Activated B cell treated with CpG ODN at 0.5 μM for 24 hours (primary cell): ENCODE results near the gene ZPBP2. TPM values are rescaled to one million over a fixed set of nuclear protein-coding genes. Genes with fewer than 3 reads are reported as not detected.
"Not testable (repeated sequence)": the region's sequence is repeated elsewhere in the genome, so short reads cannot be mapped to it uniquely, and the experiment has no call there.

Source experiments
- ATAC-seq: fragments of 200-7000 bp; cut with Tn5 transposase; one replicate; pipeline ENCODE4 v1.10.0; 2021; ENCODE audit warnings: low read depth, mild to moderate bottlenecking, moderate library complexity
- CTCF ChIA-PET: fragments of 350-600 bp; sonication (Branson Sonifier 250); formaldehyde crosslinking; loops from one replicate; lab custom pipeline; 2021; ENCODE audit warnings: antibody characterized with exemption; lab: Charles Lee
- POLR2A ChIA-PET: fragments of 350-600 bp; sonication (Branson Sonifier 250); formaldehyde crosslinking; loops from one replicate; lab custom pipeline; 2021; ENCODE audit warnings: antibody characterized with exemption; lab: Charles Lee
- DNase-seq: peaks from one replicate; pipeline ENCODE4 v3.0.0; 2022
- H3K27ac Mint-ChIP-seq: one replicate; pipeline ENCODE4 v1.8.0; 2020; ENCODE audit warnings: mixed read lengths
- H3K27me3 Mint-ChIP-seq: one replicate; pipeline ENCODE4 v1.8.0; 2021; ENCODE audit warnings: mixed read lengths
- H3K36me3 Mint-ChIP-seq: one replicate; pipeline ENCODE4 v1.8.0; 2021; ENCODE audit warnings: low read depth, mixed read lengths
- H3K4me1 Mint-ChIP-seq: one replicate; pipeline ENCODE4 v1.8.0; 2021; ENCODE audit warnings: mixed read lengths
- H3K4me3 Mint-ChIP-seq: one replicate; pipeline ENCODE4 v1.8.0; 2020; ENCODE audit warnings: mild to moderate bottlenecking, mixed read lengths
- H3K9me3 Mint-ChIP-seq: one replicate; pipeline ENCODE4 v1.8.0; 2020; ENCODE audit warnings: mixed read lengths
- intact Hi-C: fragments of 100-400 bp; cut with micrococcal nuclease; formaldehyde crosslinking; loops from one replicate; pipeline ENCODE4 v1.15.1; 2024
- total RNA-seq: library from RNA; stranded (reverse); gene quantifications from 2 replicates; pipeline ENCODE4 v1.2.3, GENCODE V29; 2022
- TF ChIP-seq, protein P1 (sequence below): fragments of 200-600 bp; IDR thresholded peaks from one replicate; pipeline ENCODE4 v1.8.0; 2022; ENCODE audit warnings: antibody characterized with exemption, mild to moderate bottlenecking

ZPBP2 gene
- total RNA-seq, 1 donor from 2014 or later, result 1.2 TPM

- H3K4me1 Mint-ChIP-seq, result peaks cover 67% of the 10 kb centered on the region
- DNase-seq (no peak), ATAC-seq (no peak)
- POLR2A ChIA-PET, result interaction anchor here (0.6 to 1.2 kb wide), 3 partner anchors 9 to 111 kb away, joined by 3 to 14 read pairs (median 3); no protein-coding TSS in a partner anchor
- no peaks in the 10 kb centered on the region for H3K27me3 Mint-ChIP-seq
- no peak overlapping the region for H3K4me3 Mint-ChIP-seq
- TF ChIP-seq, protein P1, sequence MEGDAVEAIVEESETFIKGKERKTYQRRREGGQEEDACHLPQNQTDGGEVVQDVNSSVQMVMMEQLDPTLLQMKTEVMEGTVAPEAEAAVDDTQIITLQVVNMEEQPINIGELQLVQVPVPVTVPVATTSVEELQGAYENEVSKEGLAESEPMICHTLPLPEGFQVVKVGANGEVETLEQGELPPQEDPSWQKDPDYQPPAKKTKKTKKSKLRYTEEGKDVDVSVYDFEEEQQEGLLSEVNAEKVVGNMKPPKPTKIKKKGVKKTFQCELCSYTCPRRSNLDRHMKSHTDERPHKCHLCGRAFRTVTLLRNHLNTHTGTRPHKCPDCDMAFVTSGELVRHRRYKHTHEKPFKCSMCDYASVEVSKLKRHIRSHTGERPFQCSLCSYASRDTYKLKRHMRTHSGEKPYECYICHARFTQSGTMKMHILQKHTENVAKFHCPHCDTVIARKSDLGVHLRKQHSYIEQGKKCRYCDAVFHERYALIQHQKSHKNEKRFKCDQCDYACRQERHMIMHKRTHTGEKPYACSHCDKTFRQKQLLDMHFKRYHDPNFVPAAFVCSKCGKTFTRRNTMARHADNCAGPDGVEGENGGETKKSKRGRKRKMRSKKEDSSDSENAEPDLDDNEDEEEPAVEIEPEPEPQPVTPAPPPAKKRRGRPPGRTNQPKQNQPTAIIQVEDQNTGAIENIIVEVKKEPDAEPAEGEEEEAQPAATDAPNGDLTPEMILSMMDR, result no peak
- CTCF ChIA-PET, result no interaction called here
- peaks cover 5% of the 10 kb centered on the region for H3K9me3 Mint-ChIP-seq
- intact Hi-C loops, result no loop called here
- H3K36me3 Mint-ChIP-seq, result peaks cover 81% of the 10 kb centered on the region
- H3K27ac Mint-ChIP-seq, result peak overlapping the region; percentile 76
Observed at GRCh38 chr17:39841134-39841683, 26.8 kb upstream of the ZPBP2 start.

GRCh38 chr17:39845052-39845846, 22.8 kb upstream of the ZPBP2 start:
- intact Hi-C loops, result loop anchor here (5.0 kb wide), 1 partner anchor 73 kb away; no protein-coding TSS in a partner anchor
- ChIA-PET CTCF (interaction anchor here (0.6 to 0.8 kb wide), 2 partner anchors 31 to 223 kb away, joined by 3 read pairs; no protein-coding TSS in a partner anchor), POLR2A (interaction anchor here (0.6 to 1.1 kb wide), 4 partner anchors 19 to 276 kb away, joined by 3 to 4 read pairs (median 3); no protein-coding TSS in a partner anchor)
- no peaks in the 10 kb centered on the region for H3K9me3 Mint-ChIP-seq
- no peaks in the 10 kb centered on the region for H3K27me3 Mint-ChIP-seq
- no peak for ATAC-seq
- peaks cover 77% of the 10 kb centered on the region for H3K36me3 Mint-ChIP-seq
- no peak for DNase-seq
- peak overlapping the region; percentile 3 for H3K27ac Mint-ChIP-seq
- H3K4me1 Mint-ChIP-seq, result peaks cover 80% of the 10 kb centered on the region
- TF ChIP-seq, protein P1, result no peak
- no peak overlapping the region for H3K4me3 Mint-ChIP-seq

GRCh38 chr17:39846205-39846604, 21.8 kb upstream of the ZPBP2 start:
- peaks cover 71% of the 10 kb centered on the region for H3K36me3 Mint-ChIP-seq
- intact Hi-C loops, result loop anchor here (5.0 kb wide), 1 partner anchor 74 kb away; no protein-coding TSS in a partner anchor
- POLR2A ChIA-PET, result interaction anchor here (0.5 to 1.2 kb wide), 2 partner anchors 91 to 114 kb away, joined by 4 to 5 read pairs; no protein-coding TSS in a partner anchor

GRCh38 chr17:39848600-39848999, 19.4 kb upstream of the ZPBP2 start:
- peak overlapping the region; percentile 70 for H3K27ac Mint-ChIP-seq
- TF ChIP-seq, protein P1, result no peak
- H3K4me1 Mint-ChIP-seq, result peaks cover 75% of the 10 kb centered on the region
- no peaks in the 10 kb centered on the region for H3K27me3 Mint-ChIP-seq
- H3K4me3 Mint-ChIP-seq, result peak overlapping the region; percentile 39
- ChIA-PET CTCF (interaction anchor here (1.0 to 1.2 kb wide), 3 partner anchors 12 to 227 kb away, joined by 3 read pairs; no protein-coding TSS in a partner anchor), POLR2A (interaction anchor here (0.6 to 1.6 kb wide), 8 partner anchors 12 to 93 kb away, joined by 3 to 9 read pairs (median 3); partner anchors contain the start of gene IKZF3)
- ATAC-seq (peak; percentile 45), DNase-seq (no peak)
- intact Hi-C loops, result loop anchor here (5.0 kb wide), 1 partner anchor 76 kb away; no protein-coding TSS in a partner anchor
- H3K36me3 Mint-ChIP-seq, result peaks cover 67% of the 10 kb centered on the region
- no peaks in the 10 kb centered on the region for H3K9me3 Mint-ChIP-seq

More at GRCh38 chr17:39846205-39846604, 21.8 kb upstream of the ZPBP2 start:
- Mint-ChIP-seq H3K9me3 (no peaks in the 10 kb centered on the region), H3K4me3 (no peak overlapping the region), H3K27me3 (no peaks in the 10 kb centered on the region), H3K27ac (peak overlapping the region; percentile 59), H3K4me1 (peaks cover 77% of the 10 kb centered on the region)
- CTCF ChIA-PET, result interaction anchor here (1.9 kb wide), 1 partner anchor 19 kb away, joined by 4 read pairs; no protein-coding TSS in a partner anchor
- TF ChIP-seq, protein P1, result no peak
- no peak for DNase-seq
- no peak for ATAC-seq

DNA sequence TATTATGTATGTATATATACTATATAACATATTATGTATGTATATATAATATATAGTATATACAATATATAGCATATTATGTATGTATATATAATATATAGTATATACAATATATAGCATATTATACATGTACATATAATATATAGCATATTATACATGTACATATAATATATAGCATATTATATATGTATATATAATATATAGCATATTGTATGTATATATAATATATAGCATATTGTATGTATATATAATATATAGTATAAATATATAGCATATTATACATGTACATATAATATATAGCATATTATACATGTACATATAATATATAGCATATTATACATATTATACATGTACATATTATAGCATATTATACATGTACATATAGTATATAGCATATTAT, 17.8 kb upstream of the ZPBP2 start:
- intact Hi-C loops, DNase-seq, CTCF ChIA-PET, H3K27me3 Mint-ChIP-seq, POLR2A ChIA-PET, H3K27ac Mint-ChIP-seq, ATAC-seq, H3K9me3 Mint-ChIP-seq, H3K4me3 Mint-ChIP-seq: not testable (repeated sequence)
- H3K4me1 Mint-ChIP-seq, result peaks cover 71% of the 10 kb centered on the region
- peaks cover 67% of the 10 kb centered on the region for H3K36me3 Mint-ChIP-seq
